T-helper 1 cell (primary cell): ENCODE results near the gene SPRN.
"Not testable (repeated sequence)": the region's sequence is repeated elsewhere in the genome, so short reads cannot be mapped to it uniquely, and the experiment has no call there.

ENCODE experiments used
- DNase-seq, 5 donors: peaks; one replicate each; pipeline ENCODE4 v3.0.0-alpha.2; 2012 to 2020

Gene SPRN

DNA sequence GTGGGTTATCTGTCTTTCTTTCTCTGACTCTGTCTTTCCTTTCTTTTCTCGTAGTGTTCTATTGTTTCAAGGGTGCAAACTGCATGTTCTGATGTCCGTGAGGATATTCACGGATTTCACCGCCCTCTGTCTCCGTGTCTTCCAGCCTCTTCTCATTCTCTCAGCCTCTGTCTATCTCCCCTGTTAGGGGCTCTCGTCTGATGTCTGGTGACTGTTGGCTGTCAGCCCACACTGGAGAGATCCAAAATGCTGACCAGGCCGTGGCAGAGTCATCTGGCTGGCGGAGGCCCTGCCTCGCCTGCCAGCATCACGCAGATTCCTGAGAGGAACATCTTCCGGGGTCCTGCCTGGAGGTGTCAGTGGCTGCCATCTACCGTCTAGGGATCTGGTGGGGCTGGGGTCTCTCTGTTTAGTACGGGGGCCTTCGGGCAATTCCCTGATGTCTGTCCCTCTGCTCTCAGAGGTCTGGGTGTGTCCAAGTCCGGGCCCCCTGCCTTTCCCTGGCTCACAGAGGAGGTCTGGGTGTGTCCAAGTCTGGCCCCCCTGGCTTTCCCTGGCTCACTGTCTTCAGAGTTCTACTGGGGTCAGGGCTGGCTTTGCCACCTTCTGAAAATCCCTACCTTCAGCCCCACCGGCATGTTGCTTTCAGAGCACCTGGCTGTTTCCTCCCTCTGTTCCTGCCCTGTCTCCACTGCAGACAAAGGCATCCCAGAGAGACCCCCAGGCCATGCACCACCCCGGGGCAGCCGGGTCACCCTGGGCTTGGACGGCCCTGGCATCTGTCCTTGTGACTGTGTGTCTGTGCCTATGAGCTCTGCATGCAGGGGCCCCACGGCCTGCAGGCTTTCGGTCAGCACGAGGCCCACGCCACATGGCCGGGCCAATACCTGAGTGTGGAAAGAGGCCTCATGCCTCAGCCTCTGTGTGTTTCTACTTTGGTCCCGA is 15.4 kb upstream of the SPRN start:
- no peak for DNase-seq

DNA sequence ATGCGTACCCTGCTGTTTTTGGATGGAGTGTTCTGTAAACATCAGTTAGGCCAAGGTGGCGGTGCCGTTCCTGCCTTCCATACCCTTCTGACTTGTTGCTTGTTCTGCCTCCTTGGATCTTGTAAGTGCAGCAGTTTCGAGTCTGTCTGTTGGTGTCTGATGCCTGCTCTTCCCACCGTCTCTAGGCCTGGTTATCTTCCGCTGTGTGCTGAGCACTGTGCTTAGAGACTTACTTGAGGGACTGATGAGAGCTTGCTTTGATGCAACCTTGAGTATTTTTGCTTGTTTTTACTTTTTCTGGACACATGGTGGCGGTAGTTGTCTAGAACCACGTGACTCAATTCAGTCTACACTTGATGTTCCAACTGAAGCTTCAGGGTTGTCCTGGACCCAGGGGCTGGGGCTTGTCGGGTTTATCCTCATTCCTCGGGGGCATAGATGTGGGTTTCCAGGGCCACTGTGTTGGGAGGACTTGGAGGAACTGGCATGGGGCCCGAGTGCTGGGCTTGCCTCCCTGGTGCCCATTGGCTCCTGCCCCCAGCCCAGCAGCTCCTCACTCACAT is 14.4 kb upstream of the SPRN start:
- DNase-seq = peak in 1 of 5 donors; percentile 49

DNA sequence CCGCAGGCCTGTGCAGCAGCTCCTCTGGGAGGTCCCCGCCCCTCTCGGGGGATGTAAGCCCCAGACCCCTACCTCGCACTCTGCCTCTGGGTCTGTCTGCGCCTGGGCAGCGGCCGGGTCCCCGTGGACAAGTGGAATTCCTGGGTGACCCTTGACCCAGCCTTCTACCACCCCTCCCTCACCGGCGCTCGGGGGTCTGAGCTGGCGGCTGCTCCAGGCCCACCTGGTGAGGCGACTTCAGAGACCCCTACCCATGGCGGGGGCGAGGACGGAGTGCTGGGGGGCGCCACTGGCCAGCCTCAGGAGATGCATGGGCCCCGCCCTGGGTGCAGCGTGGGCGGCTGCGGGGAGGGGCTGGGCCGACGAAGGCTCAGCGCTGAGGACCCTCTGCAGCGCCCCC is 8.4 kb upstream of the SPRN start:
- DNase-seq = not testable (repeated sequence)

DNA sequence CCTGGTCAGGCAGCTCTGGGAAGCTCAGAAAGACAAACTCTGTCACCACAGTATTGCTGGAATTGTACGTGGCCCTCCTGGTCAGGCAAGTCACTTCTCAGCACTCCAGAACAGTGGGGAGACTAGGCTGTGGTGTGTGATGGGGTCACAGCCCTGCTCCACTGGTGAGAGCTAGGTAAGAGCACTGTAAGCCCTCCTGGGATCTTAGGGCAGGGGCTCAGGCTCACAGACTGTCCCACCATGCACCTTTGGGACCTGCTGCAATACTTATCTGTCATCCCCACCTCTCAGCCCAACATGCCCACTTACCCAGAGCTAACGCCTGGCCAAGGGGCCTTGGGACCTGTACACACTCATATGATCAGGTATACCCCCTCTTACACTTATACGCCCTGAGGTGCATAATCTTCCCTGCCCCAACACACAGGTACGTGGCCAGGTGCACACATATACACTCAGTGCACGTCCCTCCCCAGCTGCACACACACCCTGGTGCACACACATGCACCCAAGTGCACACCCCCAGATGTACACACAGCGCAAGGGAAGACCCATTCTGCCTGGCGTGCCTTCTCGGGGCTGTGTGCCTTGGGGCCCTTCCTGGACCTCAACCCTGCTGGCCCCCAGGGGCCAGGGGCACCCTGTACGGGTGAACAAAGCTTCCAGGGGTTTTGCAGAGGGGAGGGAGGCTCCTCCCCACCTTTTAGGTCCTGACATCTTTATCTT is 7.6 kb upstream of the SPRN start:
- not testable (repeated sequence) for DNase-seq

DNA sequence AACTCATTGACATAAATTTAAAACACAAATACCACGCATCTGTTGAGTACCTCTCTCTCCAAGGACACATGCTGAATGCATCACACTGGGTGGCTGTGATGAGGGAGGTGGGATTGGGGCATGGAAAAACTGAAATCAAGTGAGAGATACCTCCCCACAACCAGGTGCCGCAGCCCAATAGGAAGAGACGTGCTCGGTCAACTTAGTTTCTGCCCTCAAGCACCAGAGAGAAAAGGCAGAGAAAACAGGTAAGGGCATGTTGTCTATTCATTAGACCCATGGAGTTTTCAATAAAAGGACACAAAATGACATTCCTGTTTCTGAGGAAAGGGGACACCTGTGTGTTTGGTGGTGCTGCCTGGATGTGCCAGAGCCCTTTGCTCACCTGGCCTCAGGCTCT is 5.1 kb upstream of the SPRN start:
- not testable (repeated sequence) for DNase-seq

GRCh38 chr10:133424102-133424501 is 323 bp downstream of the SPRN start:
- DNase-seq = not testable (repeated sequence)

GRCh38 chr10:133422807-133423771 is 1.3 kb downstream of the SPRN start:
- DNase-seq = no peak

GRCh38 chr10:133422223-133422806 is 2.1 kb downstream of the SPRN start:
- DNase-seq = no peak

DNA sequence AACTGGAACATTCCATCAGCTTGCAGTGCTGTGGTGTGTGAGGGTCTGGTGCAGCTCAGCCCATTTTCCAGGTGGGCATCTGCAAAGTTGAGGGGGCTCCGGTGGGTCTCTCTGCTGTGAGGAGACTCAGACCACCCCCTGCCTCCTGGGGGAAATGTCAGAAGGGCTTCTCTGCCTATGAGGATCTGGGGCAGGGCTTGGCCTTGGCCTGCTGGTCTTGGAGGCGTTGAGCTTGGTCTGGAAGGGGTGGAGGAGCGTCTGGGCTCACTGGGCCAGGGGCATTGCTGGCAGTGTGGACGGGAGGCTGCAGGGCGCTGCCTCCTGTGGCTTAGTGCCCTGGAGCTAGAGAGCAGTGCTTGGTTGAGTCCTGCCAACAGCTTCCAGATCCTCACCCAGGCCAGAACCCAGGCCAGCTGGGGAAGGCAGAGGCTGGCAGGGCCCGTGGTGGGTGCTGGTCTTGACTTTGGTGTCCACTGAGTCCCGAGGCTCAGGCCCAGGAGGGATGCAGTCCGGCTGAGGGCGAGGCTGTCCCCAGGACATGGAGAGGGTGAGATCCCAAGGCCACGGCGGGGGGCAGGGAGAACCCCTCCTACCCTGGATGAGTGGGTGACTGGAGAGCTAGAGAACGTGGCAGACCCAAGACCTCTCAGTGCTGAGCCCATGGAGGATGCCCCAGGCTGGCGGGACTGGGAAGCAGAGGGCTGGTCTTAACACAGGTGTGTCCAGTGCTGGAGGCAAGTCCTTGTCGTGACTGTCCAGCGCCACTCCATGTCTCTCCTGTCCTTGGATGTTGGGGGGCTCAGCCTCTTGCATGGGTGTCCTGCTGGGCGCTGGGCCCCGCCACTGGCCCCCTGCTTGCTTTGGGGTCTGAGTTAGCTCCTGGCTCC is 2.8 kb downstream of the SPRN start:
- no peak for DNase-seq

DNA sequence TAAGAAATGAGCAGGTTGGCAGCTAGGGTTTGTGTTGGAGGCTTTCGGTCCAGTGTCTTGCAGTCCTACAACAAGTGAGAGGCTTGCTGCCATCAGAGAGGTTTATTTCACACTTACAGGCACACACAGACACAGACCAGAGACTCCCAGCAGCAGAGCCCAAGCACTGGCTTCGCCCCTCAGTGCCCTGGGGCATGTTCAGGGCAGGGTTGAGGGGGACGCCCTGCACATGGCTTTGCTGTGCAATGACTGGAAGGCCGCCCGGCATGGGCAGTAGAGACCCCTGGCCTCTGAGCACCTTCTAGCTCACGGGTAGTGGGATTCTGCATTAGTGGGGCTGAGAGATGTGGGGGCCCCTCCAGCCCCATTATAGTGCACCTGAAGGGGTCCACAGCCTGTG is 3.8 kb downstream of the SPRN start:
- no peak for DNase-seq

DNA sequence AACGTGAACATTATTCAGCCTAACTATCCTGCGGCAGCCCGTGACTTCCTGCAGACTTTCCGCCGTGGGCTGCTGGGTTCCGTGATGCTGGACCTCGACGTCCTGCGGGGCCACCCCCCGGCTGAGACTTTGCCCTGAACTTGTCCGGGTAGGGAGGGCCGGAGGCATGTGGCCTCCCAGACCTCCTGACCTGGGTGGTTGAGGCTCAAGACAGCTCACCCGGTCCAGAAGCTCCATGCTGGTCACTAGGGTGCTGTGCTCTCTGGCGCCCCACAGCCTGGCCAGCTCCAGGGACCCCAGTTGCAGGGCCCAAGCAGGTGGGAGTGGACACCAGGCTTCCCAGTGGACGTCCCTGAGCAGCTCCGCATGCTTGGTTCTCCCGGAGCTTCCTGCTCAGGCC is 4.4 kb downstream of the SPRN start:
- DNase-seq = no peak

GRCh38 chr10:133419211-133419950 is 5.0 kb downstream of the SPRN start:
- no peak for DNase-seq

DNA sequence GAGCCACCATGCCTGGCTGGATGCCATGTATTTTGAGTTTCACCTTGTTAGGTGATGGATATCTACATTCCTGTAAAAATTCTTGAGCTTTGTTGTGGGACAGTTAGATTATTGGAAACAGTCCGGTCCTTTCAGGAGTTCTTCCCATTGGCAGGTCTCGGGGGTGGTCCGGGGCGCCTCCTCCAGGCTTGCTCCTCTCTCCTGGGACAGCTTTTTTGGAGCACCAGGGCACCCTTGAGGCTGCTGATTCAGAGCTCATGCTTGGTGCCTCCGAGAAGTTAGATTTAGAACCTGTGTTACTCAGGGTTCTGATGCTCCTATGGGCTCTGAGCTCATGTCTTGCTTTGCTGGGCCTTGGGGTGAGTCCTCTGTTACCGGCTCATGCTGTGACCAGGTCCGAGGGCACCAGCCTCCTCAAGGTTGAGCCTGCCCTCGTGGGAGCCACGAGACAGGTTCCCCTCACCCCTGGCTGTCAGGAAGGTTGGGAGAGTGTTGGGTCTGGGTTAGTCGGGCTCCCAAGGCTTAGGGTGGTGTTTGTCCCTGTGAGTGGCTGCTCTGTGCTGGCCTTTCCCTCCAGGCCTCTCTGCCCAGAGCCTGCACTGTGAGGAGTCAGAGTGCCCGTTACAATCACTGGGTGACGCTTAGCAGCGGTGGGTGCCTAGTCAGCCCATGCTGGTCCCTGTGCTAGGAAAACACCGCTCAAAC is 6.0 kb downstream of the SPRN start:
- DNase-seq = no peak

DNA sequence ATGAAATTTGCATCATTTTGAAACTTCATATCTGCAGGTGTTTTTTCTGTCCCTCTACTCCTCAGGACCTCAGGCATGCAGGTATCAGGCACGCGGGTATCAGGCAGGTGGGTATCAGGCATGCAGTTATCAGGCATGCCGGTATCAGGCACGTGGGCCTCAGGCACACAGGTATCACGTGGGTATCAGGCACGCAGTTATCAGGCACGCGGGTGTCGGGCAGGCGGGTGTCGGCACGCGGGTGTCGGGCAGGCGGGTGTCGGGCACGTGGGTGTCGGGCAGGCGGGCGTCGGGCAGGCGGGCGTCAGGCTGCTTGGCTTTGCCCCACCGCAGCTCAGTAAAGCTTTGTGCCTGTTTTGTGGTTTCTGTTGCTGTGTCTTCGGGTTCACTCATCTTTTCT is 8.7 kb downstream of the SPRN start:
- DNase-seq = no peak

DNA sequence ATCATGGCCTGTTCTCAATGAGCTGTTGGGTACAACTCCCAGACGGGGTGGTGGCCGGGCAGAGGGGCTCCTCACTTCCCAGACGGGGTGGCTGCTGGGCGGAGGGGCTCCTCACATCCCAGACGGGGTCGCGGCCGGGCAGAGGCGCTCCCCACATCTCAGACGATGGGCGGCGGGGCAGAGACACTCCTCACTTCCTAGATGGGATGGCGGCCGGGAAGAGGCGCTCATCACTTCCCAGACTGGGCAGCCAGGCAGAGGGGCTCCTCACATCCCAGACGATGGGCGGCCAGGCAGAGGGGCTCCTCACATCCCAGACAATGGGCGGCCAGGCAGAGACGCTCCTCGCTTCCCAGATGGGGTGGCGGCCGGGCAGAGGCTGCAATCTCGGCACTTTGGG is 10.0 kb downstream of the SPRN start:
- DNase-seq = not testable (repeated sequence)

DNA sequence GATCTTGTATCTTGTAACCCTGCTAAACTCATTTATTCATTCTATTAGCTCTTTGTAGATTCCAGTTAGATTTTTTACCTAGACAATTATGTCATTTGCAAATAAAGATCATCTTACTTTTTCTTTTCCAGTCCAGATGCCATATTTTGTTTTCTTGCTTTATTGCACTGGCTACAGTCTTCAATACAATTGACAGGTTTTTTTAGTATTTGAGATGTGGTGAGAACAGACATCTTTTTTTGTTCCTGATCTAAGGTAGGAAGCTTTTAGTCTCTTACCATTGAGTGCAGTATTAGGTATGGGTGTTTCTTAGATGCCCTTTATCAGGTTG is 12.1 kb downstream of the SPRN start:
- no peak for DNase-seq

DNA sequence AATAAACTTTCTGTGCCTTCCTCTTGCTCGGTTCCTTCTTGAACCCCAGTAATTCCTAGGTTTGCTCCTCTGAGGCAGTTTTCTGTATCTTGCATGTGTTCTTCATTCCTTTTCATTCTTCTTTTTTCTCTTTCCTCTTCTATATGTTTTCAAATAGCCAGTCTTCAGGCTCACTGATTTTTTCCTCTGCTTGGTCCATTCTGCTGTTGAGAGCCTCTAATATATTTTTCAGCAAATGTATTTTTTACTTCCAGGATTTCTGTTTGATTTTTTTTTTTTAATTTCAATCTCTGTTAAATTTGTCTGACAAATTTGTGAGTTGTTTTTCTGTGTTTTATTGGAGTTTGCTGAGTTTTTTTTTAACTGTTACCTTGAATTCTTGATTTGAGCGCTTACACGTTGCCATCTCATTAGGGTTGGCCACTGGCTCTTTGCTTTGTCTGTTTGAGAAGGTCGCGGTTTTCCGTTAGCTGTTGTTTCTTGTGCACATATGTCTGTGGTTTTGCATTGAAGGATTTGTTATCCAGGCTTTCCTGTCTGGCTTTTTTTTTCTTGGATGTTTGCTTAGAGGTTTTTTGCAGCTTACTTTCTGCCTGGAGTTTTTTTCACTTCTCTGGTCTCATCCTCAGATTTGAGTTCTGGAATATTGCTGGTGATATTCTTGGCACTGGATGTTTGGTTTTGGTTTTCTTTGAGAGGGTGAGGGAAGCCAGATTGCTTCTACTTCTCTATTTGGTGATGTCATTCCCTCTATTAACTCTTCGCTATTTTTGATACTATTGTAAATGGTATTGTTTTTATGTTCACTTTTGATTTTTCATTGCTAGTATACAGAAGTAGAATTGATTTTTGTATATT is 12.7 kb downstream of the SPRN start:
- no peak for DNase-seq

DNA sequence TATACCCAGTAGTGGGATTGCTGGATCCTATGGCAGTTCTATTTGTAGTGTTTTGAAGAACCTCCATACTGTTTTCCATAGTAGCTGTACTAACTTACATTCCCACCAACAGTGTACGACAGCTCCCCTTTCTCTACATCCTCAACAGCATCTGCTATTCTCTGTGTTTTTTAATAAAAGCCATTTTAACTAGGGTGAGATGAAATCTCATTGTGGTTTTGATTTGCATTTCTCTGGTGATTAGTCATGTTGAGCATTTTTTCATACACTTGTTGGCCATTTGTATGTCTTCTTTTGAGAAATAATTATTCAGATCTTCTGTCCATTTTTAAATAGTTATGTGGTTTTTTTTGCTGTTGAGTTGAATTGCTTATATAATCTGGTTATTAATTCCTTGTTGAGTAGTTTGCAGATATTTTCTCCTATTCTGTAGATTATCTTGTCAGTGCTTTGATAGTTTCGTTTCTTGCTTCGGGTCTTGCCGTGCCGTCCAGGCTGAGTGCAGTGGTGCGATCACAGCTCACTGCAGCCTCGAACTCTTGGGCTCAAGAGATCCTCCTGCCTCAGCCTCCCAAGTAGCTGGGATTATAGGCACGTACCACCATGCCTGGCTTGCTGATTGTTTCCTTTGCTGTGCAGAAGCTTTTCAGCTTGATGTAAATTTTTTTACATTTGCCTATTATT is 18.4 kb downstream of the SPRN start:
- no peak for DNase-seq
